ENCODE results near the gene PTPN4.

The PTPN4 gene

DNA sequence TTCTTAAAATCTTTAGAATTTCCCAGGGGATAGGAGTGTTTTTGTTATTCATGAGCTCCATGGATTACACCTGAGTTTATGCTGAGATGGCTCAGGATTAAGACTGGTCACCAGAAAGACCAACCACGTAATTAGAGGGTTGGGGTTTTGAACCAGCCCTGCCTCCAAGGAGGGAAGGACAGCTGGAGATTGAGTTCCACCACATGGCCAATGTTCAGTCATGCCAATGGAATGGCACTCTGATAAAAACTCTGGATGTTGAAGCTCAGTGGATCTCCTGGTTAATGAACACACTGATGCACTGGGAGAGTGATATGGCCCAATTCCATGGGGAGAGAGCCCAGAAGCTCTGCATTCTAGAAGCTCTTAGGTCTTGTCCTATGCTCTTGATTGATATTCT lies 38.7 kb upstream of the PTPN4 start:
- H3K4me1 ChIP-seq (ENCODE audit: control insufficient read depth, insufficient read depth, low read length) = peaks cover 8% of the 10 kb centered on the region
- H3K9ac ChIP-seq (ENCODE audit: low read depth, low read length) = no peak overlapping the region
- no peaks in the 10 kb centered on the region for H3K36me3 ChIP-seq (ENCODE audit: control insufficient read depth, insufficient read depth, low read length)
- no peak overlapping the region for H3K27ac ChIP-seq (ENCODE audit: low read depth, low read length)
- H3K9me3 ChIP-seq (ENCODE audit: control insufficient read depth, insufficient read depth, low read length) = no peaks in the 10 kb centered on the region
- no peak overlapping the region for H3K4me3 ChIP-seq (ENCODE audit: low read depth, low read length)
- H3K27me3 ChIP-seq (ENCODE audit: control insufficient read depth, insufficient read depth, low read length) = no peaks in the 10 kb centered on the region

DNA sequence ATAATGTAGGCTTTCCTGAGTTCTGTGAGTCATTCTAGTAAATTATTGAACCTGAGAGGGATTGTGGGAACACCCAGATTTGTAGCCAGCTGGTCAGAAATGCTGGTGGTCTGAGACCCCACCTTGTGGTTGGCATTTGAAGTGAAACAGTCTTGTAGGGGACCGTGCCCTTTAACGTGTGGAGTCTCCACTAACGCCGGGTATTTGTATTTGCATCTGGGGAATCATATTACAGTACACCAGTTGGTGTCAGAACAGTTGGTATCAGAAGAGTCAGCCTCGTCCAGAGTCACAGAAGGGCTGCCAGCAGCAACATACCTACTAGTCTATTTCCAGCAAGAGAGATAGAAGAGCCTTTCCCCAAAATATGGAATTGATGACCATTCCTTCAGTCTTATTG lies 38.3 kb upstream of the PTPN4 start:
- Histone ChIP-seq H3K9ac (ENCODE audit: low read depth, low read length) (no peak overlapping the region), H3K27ac (ENCODE audit: low read depth, low read length) (no peak overlapping the region), H3K4me1 (ENCODE audit: control insufficient read depth, insufficient read depth, low read length) (peaks cover 8% of the 10 kb centered on the region), H3K9me3 (ENCODE audit: control insufficient read depth, insufficient read depth, low read length) (no peaks in the 10 kb centered on the region), H3K4me3 (ENCODE audit: low read depth, low read length) (no peak overlapping the region), H3K36me3 (ENCODE audit: control insufficient read depth, insufficient read depth, low read length) (no peaks in the 10 kb centered on the region), H3K27me3 (ENCODE audit: control insufficient read depth, insufficient read depth, low read length) (no peaks in the 10 kb centered on the region)

DNA sequence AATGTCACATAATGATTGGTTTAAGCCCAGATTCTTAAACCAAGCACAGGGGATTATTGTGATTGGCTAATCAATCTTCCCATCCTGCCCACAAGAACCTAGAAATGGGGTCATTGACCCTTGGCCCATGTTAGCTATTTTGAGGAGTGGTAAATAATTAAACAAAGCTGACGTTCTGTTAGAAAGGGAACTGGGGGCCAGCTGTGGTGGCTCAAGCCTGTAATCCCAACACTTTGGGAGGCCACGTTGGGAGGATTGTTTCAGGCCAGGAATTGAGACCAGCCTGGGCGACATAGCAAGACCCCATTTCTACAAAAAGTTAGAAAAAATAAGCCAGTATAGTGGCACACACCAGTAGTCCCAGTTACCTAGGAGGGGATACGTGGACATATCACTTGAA lies 37.8 kb upstream of the PTPN4 start:
- Histone ChIP-seq H3K36me3 (ENCODE audit: control insufficient read depth, insufficient read depth, low read length) (no peaks in the 10 kb centered on the region), H3K9me3 (ENCODE audit: control insufficient read depth, insufficient read depth, low read length) (no peaks in the 10 kb centered on the region), H3K4me1 (ENCODE audit: control insufficient read depth, insufficient read depth, low read length) (peaks cover 8% of the 10 kb centered on the region), H3K27ac (ENCODE audit: low read depth, low read length) (no peak overlapping the region), H3K4me3 (ENCODE audit: low read depth, low read length) (no peak overlapping the region), H3K9ac (ENCODE audit: low read depth, low read length) (no peak overlapping the region), H3K27me3 (ENCODE audit: control insufficient read depth, insufficient read depth, low read length) (no peaks in the 10 kb centered on the region)

DNA sequence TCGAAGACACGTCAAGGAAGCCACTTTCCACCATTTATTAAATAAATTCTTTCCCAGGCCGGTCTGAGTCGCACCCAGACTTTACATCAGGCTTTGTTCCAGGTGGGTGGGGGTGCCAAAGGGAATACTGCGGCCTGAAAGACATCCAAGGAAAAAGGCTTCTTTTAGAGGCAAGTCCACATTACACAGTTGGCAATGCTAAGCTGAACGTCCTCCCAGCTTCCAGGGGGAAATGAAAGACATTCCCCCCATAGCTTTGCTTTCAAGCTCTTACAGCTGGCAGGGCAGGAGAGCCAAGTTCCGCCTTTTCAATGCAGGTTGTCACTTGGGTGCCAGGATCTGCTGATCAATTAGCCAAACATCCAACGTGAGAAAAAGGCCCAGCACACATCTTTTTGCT lies 36.5 kb upstream of the PTPN4 start:
- Histone ChIP-seq H3K36me3 (ENCODE audit: control insufficient read depth, insufficient read depth, low read length) (no peaks in the 10 kb centered on the region), H3K4me1 (ENCODE audit: control insufficient read depth, insufficient read depth, low read length) (peaks cover 6% of the 10 kb centered on the region), H3K9me3 (ENCODE audit: control insufficient read depth, insufficient read depth, low read length) (no peaks in the 10 kb centered on the region), H3K27me3 (ENCODE audit: control insufficient read depth, insufficient read depth, low read length) (no peaks in the 10 kb centered on the region), H3K4me3 (ENCODE audit: low read depth, low read length) (no peak overlapping the region), H3K9ac (ENCODE audit: low read depth, low read length) (no peak overlapping the region), H3K27ac (ENCODE audit: low read depth, low read length) (no peak overlapping the region)

DNA sequence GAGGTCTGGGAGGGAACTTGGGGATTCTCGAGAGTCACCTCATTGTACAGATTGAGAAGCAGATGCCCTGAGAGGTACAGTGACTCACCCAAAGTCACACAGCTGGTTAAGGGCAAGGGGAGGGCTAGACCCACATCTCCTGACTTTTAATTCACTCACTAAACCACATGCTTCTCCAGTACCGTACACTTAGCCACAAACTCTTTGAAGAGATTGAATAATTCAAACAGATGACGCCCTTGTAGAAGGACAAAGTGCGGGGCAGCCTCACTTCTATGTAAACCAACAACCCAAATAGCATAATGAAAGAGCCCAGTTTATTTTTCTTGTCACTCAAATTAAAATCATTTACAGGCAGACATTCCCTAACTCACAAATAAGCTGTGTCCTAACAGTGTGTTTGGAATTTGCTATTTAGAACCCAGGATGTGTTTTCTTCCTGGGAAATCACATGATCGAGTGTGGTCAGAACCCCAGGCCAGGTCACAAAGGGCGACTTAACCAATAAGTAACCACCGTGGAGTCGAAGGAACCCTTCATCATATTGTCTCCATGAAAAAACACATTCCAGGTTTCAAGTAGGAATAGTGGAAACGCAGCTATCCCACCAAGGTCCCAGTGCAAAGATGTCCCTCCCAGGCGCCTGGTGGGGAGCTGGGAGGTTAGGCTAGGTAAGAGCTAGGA lies 35.8 kb upstream of the PTPN4 start:
- Histone ChIP-seq H3K27me3 (ENCODE audit: control insufficient read depth, insufficient read depth, low read length) (no peaks in the 10 kb centered on the region), H3K4me1 (ENCODE audit: control insufficient read depth, insufficient read depth, low read length) (no peaks in the 10 kb centered on the region), H3K27ac (ENCODE audit: low read depth, low read length) (no peak overlapping the region), H3K9me3 (ENCODE audit: control insufficient read depth, insufficient read depth, low read length) (no peaks in the 10 kb centered on the region), H3K36me3 (ENCODE audit: control insufficient read depth, insufficient read depth, low read length) (no peaks in the 10 kb centered on the region), H3K4me3 (ENCODE audit: low read depth, low read length) (no peak overlapping the region), H3K9ac (ENCODE audit: low read depth, low read length) (no peak overlapping the region)

DNA sequence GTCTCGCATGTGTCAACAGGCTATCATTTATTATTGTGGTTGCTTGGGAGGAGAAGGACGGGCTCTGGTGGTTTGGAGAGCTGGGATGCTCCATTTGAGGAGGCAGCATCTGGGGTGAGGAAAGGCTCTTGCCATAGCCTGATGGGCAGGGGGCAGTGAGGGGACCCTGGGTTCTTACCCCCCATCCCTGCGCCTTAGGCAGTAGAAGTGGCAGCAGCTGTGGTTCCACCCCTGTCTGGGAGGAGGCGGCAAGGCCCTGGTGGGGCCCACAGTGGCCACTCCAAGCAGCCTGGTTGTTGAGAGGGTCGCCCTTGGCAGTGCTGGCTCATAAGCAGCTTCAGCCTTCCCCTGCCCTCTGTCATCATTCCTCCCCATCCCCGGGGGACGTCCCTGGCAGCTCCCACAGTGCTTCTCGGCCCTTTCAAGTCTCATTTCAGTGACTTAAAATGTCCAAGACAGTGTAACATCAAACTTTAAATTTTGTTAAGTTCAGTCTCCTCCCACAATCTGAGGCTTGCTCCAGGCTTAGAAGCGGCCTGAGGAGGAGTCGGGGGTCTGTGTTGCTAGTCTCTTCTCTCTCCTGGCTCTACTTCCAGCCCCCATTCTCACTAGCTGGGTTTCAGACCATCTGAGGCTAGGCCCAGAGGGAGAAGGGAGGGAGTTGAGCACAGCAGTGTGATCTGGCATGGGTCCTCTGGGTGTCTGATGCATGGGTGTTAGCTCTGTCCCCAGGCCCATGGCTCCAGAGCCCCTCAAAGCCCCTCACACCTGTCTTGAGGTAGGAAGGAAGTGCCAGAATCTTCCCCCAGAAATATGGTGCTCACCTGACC lies 34.9 kb upstream of the PTPN4 start:
- Histone ChIP-seq H3K4me1 (ENCODE audit: control insufficient read depth, insufficient read depth, low read length) (no peaks in the 10 kb centered on the region), H3K27me3 (ENCODE audit: control insufficient read depth, insufficient read depth, low read length) (no peaks in the 10 kb centered on the region), H3K27ac (ENCODE audit: low read depth, low read length) (no peak overlapping the region), H3K9me3 (ENCODE audit: control insufficient read depth, insufficient read depth, low read length) (no peaks in the 10 kb centered on the region), H3K4me3 (ENCODE audit: low read depth, low read length) (no peak overlapping the region), H3K36me3 (ENCODE audit: control insufficient read depth, insufficient read depth, low read length) (no peaks in the 10 kb centered on the region), H3K9ac (ENCODE audit: low read depth, low read length) (no peak overlapping the region)

DNA sequence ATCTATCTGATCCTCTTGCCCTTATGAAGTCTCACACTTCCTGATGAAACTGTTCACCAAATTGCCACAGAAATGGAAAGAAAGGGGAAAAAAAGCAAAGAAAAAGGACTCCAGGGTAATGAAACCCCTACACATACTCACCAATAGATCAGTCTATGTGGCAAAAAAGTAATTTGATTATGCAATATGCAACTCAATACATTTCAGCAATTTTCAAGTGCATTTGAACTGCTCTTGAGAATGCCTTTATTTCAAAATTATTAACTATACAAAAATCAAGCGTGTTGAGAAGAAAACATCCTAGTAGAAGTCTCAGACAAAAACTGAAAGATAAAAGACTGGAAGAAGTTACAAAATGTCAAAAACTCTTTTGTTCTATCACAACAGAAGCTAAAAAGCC lies 32.2 kb upstream of the PTPN4 start:
- Histone ChIP-seq H3K36me3 (ENCODE audit: control insufficient read depth, insufficient read depth, low read length) (no peaks in the 10 kb centered on the region), H3K9me3 (ENCODE audit: control insufficient read depth, insufficient read depth, low read length) (no peaks in the 10 kb centered on the region), H3K4me1 (ENCODE audit: control insufficient read depth, insufficient read depth, low read length) (no peaks in the 10 kb centered on the region), H3K9ac (ENCODE audit: low read depth, low read length) (no peak overlapping the region), H3K27ac (ENCODE audit: low read depth, low read length) (no peak overlapping the region), H3K27me3 (ENCODE audit: control insufficient read depth, insufficient read depth, low read length) (no peaks in the 10 kb centered on the region), H3K4me3 (ENCODE audit: low read depth, low read length) (no peak overlapping the region)

DNA sequence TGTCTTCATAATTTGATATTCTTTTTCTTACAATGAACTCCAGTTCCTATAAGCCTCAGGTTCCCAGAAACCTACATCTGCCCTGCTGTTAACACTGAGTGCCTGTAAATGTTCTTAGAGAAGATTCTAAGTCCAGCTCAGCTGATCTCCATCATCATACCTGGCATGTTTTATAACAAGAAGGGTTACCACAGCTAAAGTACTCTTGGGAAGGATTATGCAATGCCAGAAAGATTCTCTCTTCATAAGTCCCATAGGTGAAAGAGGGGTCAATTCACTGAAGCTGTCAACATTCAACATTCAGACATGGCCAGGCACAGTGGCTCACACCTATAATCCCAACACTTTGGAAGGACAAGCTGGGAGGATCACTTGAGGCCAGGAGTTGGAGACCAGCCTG lies 31.3 kb upstream of the PTPN4 start:
- Histone ChIP-seq H3K27me3 (ENCODE audit: control insufficient read depth, insufficient read depth, low read length) (no peaks in the 10 kb centered on the region), H3K27ac (ENCODE audit: low read depth, low read length) (no peak overlapping the region), H3K36me3 (ENCODE audit: control insufficient read depth, insufficient read depth, low read length) (no peaks in the 10 kb centered on the region), H3K9me3 (ENCODE audit: control insufficient read depth, insufficient read depth, low read length) (no peaks in the 10 kb centered on the region), H3K4me1 (ENCODE audit: control insufficient read depth, insufficient read depth, low read length) (no peaks in the 10 kb centered on the region), H3K9ac (ENCODE audit: low read depth, low read length) (no peak overlapping the region), H3K4me3 (ENCODE audit: low read depth, low read length) (no peak overlapping the region)

DNA sequence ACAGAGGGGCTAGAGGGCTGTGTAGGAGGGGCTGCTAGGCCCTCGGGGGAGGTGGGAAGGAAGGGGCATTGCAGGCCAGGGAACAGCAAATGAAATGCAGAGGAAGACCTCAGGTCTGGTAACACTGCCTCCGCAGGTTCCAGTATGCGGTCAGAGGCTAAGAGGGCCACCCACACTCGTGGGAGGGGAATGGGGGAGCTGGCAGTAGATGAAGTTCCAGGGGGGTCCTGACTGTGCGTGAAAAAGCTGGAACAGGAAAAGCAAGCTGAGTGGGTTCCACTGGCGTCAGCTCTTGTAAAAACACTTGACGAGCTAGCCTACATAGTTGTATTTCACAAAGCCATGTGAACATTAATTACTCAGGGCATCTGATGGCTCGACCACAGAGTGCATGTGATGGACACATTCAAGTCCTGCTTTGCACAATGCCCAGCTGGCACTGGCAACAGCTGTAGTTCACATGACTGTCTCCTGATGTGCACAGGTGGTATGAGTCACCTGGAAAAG lies 29.0 kb upstream of the PTPN4 start:
- no peak overlapping the region for H3K27ac ChIP-seq (ENCODE audit: low read depth, low read length)
- no peaks in the 10 kb centered on the region for H3K27me3 ChIP-seq (ENCODE audit: control insufficient read depth, insufficient read depth, low read length)
- H3K4me3 ChIP-seq (ENCODE audit: low read depth, low read length) = no peak overlapping the region
- H3K36me3 ChIP-seq (ENCODE audit: control insufficient read depth, insufficient read depth, low read length) = no peaks in the 10 kb centered on the region
- no peaks in the 10 kb centered on the region for H3K9me3 ChIP-seq (ENCODE audit: control insufficient read depth, insufficient read depth, low read length)
- H3K9ac ChIP-seq (ENCODE audit: low read depth, low read length) = no peak overlapping the region
- no peaks in the 10 kb centered on the region for H3K4me1 ChIP-seq (ENCODE audit: control insufficient read depth, insufficient read depth, low read length)

DNA sequence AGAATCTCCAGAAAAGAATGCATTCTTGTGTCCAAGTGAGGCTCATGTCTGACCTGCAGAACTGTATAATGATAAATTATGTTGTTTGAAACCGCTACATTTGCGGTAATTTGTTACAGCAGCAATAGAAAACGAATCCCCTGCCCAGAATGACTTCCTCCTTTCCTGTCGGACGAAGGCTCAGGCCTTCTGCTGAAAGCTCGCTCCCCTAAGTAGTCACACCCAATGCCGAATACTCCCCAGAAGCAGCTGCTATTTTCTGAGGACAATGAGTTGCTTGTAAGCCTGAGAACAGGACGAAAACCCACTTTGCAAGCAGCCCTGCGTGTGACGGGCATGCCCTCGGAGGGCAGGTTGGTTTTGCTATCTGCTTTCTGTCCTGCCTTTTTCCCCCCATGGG lies 27.7 kb upstream of the PTPN4 start:
- Histone ChIP-seq H3K9ac (ENCODE audit: low read depth, low read length) (no peak overlapping the region), H3K4me1 (ENCODE audit: control insufficient read depth, insufficient read depth, low read length) (no peaks in the 10 kb centered on the region), H3K36me3 (ENCODE audit: control insufficient read depth, insufficient read depth, low read length) (no peaks in the 10 kb centered on the region), H3K27ac (ENCODE audit: low read depth, low read length) (no peak overlapping the region), H3K9me3 (ENCODE audit: control insufficient read depth, insufficient read depth, low read length) (no peaks in the 10 kb centered on the region), H3K4me3 (ENCODE audit: low read depth, low read length) (no peak overlapping the region), H3K27me3 (ENCODE audit: control insufficient read depth, insufficient read depth, low read length) (no peaks in the 10 kb centered on the region)

DNA sequence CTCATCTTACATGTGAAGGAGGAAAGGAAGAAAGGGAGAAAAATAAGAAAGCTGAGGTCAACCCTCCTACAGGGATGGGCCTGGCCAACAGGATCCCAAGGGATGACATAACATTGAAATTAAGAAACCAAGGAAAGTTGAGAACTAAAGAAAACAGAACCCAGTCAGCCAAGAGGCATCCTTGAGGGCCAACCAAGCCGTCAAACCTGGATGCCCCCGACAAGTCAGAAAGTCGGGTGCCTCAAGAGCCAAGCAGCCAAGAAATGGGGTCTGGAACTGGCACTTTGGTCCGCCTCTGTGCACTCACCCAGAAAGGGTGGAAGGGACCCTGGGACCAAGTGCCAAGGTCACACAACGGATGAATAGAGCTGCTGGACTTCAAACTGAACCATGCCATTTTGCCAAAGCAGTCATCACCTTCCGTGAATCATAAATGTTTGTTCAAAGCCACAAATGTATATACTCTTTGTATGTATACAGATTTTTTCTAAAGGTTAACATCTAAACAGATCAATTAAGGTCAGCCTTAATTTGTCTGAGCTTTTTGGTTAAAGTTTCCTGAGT lies 27.0 kb upstream of the PTPN4 start:
- Histone ChIP-seq H3K4me3 (ENCODE audit: low read depth, low read length) (no peak overlapping the region), H3K36me3 (ENCODE audit: control insufficient read depth, insufficient read depth, low read length) (no peaks in the 10 kb centered on the region), H3K27me3 (ENCODE audit: control insufficient read depth, insufficient read depth, low read length) (no peaks in the 10 kb centered on the region), H3K27ac (ENCODE audit: low read depth, low read length) (no peak overlapping the region), H3K4me1 (ENCODE audit: control insufficient read depth, insufficient read depth, low read length) (no peaks in the 10 kb centered on the region), H3K9me3 (ENCODE audit: control insufficient read depth, insufficient read depth, low read length) (no peaks in the 10 kb centered on the region), H3K9ac (ENCODE audit: low read depth, low read length) (no peak overlapping the region)

All from HUES48 (cell line).